RKO (cell line): ENCODE measurements around the gene LSM7.

Experiments
- DNase-seq: peaks from one replicate; pipeline ENCODE4 v3.0.0-alpha.2; 2016; ENCODE audit warnings: low spot score

The LSM7 gene

DNA sequence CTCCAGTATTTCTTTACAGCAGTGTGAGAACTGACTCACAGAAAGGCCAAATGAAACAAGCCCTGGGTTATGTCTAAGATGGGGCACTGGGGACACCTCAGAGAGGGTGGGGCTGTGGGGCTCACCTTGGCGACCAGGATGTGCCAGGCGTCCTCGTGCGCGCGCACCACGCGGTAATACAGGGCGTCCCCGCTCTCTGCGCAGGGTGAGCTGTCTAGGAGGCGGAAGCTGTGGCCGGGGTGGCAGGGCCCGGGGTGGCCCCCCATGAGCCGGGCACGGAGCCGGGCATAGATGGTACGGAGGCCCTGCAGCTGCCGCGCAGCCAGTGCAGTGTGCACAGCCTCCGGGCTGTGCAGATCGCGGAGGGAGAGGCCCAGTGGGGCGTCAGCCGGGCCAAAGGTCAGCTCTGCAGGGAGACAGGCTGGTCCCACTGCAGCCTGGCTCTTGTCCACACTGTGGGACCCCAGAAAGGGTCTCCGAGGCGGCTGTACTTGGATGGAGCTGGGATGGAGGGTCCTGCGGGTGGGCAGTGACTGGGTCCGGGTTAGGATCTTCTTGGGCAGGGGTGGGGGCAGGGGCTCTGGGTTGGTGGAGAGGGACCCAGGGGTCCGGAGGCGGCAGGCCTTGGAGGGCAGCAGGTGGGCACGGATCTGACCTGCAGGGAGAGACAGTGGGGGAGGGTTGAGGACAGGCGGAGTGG lies 49.8 kb downstream of the LSM7 start:
- peak; percentile 44 for DNase-seq

DNA sequence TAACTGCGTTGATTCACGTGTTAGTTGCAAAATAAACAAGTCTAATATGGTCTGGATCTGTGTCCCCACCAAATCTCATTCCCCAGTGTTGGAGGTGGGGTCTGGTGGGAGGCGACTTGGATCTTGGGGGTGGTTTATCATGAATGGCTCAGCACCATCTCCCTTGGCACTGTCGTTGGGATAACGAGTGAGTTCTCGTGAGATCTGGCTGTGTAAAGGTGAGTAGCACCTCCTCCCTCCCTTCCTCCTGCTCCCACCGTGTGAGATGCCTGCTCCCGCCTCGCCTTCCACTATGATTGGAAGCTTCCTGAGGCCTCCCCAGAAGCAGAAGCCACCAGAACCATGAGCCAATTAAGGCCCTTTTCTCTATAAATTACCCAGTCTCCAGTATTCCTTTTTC lies 51.2 kb downstream of the LSM7 start:
- DNase-seq = no peak

DNA sequence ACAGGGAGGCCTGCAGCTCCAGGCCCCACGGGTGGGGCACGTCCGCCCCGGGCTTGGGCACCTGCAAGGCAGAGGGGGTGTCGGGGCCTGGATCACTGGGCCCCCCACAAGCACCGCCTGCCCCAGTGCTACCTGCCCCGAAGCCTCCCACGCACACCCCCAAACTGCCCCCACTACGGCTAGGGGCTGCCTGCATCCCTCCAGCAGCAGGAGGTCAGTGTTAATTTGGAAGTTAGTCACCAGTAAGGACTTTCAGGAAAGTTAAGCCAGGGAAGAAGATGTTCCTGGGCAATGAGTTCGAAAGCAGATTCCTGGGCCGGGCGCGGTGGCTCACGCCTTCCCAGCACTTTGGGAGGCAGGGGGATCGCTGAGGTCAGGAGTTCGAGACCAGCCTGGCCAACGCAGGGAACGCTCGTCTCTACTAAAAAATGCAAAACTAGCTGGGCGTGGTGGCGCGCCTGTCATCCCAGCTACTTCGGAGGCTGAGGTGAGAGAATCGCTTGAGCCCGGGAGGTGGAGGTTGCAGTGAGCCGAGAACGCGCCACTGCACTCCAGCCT lies 51.9 kb downstream of the LSM7 start:
- no peak for DNase-seq

DNA sequence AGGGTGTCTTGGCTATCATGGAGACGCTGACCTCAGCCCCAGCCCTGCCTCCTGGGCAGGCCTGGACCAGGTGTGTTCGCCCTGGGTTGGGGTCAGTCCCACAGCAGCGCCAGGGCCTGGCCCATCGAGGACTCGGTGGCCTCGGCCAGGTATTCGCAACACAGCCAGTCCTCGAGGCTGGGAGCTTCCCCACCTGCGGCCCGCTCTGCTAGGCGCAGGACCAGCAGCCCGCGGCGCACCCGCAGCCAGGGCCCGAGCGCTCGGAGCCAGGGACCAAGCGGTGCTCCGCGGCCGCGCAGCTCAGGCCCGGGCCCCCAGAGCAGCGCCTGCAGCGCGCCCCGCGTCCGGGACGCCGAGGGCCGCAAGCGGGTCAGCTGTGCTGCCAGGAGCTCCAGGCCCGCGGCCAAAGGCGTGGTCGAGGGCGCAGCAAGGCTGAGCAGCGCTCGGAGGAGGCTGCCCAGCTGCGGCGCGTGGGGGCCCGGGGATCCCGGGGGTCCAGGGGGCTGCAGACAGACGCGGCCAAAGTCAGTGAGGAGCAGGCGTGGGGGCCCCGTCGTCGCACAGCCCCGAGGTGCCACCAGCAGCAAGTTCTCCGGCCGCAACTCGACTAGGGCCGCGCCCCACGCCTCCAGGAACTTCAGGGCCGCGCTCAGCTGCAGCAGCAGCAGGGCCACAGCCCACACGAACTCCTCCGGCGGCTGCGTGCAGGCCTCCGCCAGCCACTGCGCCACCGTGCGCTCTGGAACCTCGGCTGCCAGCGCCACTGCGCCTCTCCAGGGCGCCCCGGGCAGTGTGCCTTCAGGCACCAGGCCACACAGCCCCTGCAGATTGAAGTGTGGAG lies 52.6 kb downstream of the LSM7 start:
- no peak for DNase-seq

DNA sequence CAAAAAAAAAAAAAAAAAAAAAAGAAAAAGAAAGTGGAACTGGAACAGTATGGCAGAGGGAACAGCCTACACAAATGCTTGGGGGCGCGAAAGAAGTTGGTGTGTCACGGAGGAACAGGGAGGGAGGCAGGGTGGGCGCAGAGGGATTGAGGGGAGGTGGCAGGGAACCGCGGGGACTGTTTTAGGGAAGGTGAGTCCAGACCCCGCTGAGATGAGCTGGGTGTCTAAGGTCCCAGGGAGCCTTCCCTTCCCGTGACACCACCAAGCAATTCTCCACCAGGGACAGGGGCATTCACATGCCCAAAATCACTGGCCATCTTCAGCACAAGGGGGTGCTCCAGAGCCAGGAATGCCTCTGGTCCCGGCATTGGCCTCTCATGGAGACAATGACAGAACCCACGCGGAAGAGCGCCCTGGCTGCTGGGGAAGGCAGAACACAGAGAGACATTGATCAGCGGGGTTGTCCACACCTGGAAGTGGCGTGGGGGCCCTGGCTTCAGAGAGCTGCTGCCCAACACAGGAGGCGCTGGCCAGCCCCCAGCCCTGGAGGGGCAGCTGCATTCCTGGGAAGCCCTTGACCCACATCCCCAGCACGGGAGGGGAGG lies 53.4 kb downstream of the LSM7 start:
- peak; percentile 65 for DNase-seq

DNA sequence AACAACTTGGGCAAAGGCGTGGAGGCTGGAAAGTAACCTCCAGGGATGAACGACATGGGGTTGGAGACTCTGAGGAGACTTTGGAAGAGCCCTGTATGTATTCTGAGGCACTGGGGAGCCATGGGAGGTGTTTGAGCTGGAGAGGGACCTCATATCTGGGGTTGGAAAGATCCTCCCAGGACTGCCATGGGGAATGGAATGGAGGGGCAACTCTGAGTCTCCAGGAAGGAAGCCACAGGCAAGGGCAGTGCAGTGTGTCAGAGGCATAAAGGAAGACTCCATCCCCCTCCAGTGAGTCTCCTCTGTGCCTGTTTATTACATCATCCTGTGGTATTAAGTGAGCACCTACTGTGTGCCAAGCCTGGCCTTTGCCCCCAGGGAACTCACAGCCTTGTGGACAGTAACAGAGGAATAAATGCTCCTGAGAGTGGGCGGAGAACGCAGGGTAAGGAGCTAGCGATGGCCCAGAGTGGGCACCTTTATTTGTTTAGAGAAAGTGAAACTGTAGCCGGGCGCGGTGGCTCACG lies 54.1 kb downstream of the LSM7 start:
- DNase-seq = peak; percentile 41

DNA sequence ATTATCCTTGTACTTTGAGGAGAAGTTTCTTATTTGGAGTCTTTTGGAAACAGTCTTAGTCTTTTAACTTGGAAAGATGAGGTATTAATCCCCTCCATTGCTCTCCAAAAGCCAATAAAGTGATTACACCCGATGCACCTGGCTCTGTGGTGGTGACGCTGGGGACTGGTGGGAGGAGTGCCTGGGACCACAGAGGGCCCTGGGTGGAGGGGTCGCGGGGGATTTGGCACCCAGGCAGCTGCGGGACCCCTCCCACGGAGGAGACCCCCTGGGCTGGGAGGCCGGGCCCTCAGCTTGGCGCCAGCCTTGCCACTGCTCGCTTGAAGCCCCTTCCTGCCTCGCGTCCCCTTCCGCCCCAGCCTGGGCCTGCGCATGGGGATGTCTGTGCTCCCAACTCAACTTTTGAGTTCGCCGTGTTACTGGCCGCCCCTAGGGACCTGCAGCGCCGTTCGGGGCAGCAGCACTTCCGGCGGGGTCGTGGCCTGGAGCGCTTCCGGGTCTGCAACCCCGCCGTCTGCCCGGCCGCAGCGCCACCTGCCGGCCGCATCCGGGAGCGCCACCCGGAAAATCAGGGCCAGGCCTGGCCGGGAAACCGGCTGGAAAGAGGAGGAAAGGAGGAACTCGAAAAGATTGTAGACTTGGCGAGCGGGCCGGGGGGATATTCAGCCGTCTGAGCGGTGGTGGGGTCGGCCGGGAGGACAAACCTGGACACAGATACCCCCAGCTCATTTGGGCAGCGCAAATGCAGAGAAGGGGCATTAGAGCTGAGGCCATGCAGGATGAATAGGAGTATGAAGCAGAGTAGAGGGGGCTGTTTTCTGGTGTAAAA lies 54.8 kb downstream of the LSM7 start:
- peak; percentile 93 for DNase-seq
